IPS-18c (cell line): ENCODE measurements around the gene STAT5B.

Source experiments
- H3K4me3 ChIP-seq: 2 replicates; pipeline ENCODE4 v1.7.0; 2013; ENCODE audit warnings: low read depth, mild to moderate bottlenecking, low read length, moderate library complexity; ENCODE audit not compliant: insufficient read depth
- H3K9me3 ChIP-seq: one replicate; pipeline ENCODE4 v1.6.1; 2013; ENCODE audit warnings: mild to moderate bottlenecking, low read length, moderate library complexity; ENCODE audit not compliant: control insufficient read depth, insufficient read depth

The STAT5B gene

DNA sequence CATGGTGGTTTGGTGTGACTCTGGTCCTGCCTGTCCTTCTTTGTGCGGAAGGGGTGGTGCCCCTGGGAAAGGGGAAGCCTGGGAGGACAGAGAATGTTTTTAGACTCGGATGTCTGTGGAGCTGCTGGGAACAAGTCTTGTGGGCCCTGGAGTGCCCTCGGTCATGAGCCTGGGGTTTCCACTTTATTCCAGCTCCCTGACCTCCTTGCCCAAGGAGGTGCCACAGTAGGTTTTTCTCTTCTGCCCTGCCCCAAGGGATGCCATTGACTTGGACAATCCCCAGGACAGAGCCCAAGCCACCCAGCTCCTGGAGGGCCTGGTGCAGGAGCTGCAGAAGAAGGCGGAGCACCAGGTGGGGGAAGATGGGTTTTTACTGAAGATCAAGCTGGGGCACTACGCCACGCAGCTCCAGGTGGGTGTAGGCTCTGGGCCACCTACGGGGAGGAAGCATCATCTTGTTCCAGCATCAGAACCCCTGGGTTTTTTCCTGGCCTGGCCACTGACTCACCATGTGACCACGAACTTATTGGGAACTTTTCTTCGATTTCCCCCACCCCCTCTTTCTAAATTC lies 13.5 kb upstream of the STAT5B start:
- H3K4me3 ChIP-seq: no peak overlapping the region

DNA sequence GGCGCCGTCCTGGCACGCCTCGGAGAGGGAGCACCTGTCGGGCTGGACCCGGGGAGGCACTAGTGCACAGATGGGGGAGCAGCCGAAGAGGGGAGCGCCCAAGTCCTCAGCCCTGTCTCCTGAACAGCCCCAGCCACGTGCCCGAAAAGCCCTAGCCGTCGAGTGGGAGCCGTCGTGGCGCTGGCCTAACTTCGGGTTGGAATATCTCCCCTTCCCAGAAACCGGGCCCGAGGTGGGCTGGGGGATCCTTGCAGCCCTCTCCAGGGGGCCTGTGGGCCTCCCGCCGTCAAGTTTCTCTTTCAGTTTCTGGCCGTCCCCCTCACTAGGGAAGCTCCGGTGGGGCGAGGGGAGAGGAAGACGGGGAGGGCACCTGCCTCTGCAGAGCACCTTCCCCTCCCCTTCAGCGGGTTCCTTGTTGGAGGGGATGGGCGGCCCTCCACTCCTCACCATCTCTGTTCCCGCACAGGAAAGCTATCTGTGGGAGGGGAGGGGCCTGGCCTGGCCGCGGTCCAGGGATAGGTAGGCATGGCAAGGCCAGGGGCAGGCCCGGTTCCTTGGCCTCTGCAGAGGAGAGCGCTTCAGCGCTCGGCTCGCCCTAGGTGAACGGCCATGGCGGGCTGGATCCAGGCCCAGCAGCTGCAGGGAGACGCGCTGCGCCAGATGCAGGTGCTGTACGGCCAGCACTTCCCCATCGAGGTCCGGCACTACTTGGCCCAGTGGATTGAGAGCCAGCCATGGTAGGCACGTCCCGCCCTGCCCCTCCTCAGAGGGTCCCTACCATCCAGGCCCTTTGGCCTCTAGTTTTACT lies 12.8 kb upstream of the STAT5B start:
- H3K9me3 ChIP-seq: no peaks in the 10 kb centered on the region
- peak overlapping the region; percentile 63; the same call in 1 of the 2 replicates for H3K4me3 ChIP-seq

More for the DNA sequence above, 13.5 kb upstream of the STAT5B start:
- H3K9me3 ChIP-seq: no peaks in the 10 kb centered on the region

DNA sequence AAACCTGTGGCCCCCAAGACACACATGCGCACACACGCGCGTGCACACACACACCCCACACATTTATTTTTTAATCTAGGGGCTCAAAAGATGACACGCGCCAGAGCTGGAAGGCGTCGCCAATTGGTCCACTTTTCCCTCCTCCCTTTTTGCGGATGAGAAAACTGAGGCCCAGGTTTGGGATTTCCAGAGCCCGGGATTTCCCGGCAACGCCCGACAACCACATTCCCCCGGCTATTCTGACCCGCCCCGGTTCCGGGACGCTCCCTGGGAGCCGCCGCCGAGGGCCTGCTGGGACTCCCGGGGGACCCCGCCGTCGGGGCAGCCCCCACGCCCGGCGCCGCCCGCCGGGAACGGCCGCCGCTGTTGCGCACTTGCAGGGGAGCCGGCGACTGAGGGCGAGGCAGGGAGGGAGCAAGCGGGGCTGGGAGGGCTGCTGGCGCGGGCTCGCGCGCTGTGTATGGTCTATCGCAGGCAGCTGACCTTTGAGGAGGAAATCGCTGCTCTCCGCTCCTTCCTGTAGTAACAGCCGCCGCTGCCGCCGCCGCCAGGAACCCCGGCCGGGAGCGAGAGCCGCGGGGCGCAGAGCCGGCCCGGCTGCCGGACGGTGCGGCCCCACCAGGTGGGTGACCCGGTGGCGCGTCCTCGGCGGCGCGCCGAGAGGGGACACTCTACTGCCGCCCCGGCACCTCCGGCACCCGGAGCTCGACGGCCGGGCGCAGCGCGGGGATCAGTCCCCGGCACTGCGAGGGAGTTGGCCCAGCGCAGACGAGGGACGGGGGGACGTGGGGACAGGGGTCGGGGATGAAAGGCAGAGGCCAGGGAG lies 12.0 kb upstream of the STAT5B start, which contains the start of gene STAT5A:
STAT5A (plus strand) TSS at position 522 of the 826 bp plus-strand sequence. CDS start 914 bp downstream, outside the sequence.
- peak within 1 kb of the TSS; percentile 63 for H3K4me3 ChIP-seq
- H3K9me3 ChIP-seq: no peaks in the 10 kb centered on the region

DNA sequence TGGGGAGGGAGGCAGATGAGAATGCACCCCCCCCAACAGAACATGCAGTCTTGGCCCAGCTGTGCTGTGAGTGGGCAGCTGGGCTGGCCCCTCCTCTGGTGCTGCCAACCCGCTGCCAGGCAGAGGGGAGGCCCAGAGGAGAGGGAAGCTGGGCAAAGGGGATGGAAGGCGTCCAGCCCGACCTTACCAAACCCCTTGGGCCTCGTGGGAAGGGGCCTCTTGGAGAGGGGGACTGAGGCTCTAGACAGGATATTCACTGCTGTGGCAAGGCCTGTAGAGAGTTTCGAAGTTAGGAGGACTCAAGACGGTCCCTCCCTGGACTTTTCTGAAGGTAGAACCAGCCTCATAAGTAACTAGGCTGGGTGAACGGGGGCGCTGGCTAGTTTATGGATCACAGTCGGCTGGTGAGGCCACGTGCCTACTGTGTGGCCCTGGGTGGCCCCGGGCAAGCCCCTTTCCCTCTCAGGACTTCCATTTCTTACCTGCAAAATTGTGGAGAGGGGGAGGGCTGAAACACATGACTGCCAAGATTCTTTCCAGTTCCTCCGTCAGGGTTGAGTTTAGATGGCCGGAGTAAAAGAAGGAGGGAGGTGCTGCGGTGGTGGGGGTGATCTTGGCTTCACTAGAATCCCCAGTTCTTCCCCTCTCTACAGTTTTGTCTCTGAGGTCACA lies 11.2 kb upstream of the STAT5B start:
- Histone ChIP-seq H3K9me3 (no peaks in the 10 kb centered on the region), H3K4me3 (no peak overlapping the region; the same call in 1 of the 2 replicates)

DNA sequence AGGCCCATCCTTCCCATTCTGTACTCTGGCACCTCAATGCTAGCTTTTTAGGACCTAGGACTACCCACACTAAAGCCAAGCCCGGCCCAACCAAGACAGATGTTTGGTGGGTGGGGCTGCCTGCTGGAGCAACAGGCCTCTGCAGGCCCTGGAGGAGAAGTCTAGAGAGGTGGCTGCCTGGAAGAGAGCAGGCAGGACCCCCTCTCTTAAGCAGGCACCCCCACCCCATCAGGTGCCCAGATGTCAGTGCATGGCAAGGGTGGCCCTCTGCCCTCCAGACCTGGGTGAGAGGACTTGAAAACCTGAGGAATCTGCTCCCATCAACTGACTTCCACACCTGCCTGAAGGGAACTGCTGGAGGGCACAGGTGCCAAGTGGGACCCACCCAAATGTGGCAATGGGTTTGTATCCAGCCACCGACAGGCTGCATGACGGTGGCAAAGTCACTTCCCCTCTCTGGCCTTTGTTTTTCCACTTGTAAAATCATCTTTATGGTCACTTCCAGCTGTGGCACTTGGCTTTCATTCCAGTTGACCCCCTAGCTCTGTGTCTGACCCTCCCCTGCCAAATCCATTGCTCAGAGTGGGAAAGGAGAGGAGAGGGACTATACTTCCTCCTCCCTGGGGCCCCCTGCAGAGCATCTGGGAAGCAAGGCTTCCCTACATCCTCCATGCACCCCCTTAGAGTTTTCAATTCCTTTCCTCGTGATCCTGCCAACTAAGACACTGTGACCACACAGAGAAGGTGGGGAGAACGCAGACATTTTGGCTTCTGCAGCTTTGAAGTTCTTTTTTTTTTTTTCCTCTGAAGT lies 10.4 kb upstream of the STAT5B start:
- Histone ChIP-seq H3K9me3 (no peaks in the 10 kb centered on the region), H3K4me3 (no peak overlapping the region)

DNA sequence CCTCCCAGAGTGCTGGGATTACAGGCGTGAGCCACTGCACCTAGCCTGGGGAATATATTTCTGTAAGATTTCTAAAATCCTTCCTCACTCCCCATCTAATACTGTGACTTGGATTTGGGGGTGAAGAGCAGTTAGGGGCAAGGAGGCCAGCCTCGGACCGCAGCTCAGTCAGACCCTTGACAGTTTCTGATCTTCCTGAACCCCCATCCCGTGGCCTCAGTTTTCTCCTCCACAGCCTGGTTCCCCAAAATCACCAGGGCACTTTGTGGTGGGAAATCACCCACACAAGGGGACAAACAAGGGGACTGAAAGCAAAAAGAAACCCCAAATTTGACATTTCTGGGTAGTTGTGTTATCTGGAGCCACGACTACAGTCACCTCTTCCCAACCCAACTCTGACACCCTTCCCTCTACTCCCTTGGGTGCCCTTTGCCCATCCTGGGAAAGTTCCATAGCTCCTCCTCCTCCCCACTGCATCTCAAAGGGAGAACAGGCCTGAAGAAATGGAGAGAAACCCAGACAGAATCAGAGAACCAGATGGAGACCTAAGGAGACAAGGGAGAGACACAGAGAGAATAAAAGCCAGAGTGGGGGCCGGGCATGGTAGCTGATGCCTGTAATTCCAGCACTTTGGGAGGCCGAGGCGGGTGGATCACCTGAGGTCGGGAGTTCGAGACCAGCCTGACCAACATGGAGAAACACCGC lies 9.3 kb upstream of the STAT5B start:
- Histone ChIP-seq H3K9me3 (no peaks in the 10 kb centered on the region), H3K4me3 (no peak overlapping the region)

DNA sequence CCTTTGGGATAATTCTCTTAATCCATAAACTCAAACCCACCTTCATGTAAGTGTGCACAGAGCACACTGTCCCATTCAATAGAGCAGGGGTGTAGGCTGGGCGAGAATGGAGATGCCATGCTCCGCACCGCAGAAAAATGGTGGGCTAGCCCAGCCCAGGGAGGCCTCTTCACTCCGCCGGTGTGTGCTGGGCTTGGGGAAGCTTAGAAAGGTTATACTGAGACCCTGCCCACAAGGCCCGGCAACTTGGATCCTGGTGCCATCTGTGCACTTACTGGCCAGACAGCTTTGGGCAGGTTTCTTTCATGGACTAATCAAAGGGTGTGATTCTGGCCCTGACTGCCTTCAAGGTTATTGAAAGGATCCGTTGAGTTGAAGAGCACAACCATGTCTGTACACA lies 8.4 kb upstream of the STAT5B start:
- H3K4me3 ChIP-seq: no peak overlapping the region
- H3K9me3 ChIP-seq: no peaks in the 10 kb centered on the region

DNA sequence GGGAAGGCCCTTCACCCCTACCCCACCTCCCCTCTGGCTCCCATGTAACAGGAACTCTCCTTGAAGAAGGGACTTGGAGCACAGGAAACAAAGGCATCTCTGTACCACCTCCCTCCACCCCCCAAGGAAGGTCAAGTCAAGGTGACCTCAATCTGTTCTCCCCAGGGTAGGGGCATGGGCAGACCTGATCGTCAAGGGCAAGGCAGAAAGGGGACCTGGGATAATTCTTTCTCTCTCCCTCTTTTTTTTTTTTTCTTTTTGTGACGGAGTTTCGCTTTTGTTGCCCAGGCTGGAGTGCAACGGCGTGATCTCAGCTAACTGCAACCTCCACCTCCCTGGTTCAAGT lies 7.8 kb upstream of the STAT5B start:
- Histone ChIP-seq H3K4me3 (no peak overlapping the region), H3K9me3 (no peaks in the 10 kb centered on the region)

DNA sequence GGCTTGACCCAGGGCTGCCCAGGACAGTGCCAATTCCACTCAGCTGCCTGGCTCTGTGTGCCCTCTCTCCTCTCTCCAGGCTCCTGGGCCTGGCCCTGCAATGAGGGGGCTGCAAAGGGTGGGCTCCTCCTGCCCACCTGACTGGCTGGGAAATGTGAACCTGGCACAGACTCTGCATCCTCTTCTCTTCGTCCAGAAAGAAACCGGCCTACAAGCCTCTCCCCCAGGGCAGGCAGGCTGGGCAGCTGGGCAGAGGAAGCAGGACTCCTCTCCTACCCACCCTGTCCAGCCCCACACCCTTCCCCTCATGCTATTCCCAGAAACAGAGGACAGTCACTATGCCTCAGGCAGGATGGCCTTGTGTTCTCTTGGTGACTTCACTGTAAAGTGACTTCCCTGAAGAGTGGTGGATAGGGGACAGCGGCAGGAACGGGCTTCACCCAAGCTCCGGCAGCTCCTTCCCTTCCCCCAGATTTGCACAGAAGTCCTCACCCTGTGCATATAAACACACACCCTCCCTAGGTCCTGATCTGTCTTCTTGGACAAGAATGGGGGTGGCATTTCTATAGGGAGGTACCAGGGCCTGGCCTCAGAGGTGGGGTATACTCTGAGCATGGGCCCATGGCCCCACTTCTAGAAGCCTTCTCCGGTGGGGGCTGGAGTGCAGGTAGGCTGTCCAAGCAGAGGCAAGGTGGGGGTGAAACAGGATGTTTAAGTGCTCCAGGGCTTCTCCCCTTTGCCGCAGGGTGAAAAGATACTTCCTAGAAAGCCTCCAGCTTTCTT lies 7.2 kb upstream of the STAT5B start:
- no peak overlapping the region for H3K4me3 ChIP-seq
- H3K9me3 ChIP-seq: no peaks in the 10 kb centered on the region

DNA sequence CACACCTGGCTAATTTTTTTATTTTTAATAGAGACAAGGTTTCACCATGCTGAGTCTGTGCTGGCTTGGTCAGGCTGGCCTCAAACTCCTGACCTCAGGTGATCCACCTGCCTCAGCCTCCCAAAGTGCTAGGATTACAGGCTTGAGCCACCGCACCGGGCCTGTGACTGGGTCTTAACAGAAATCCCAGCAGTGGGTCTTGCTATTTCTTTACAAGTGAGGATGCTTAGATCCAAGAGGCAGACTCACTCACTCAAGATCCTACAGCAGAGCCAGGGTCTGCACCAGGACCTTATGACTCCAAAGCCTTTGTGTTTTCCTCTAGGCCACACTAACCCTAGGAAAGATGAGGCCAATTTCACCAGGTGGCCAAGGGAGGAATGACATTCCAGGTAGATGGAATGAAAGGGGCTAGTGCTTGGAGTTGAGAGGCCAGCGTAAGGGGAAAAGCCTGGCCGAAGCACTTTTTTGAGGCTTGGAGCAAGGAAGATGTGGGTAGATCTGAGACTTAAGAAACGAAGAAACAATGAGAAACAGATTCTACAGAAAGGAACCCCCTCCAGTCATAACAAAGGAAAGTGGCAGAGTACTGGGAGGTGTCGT lies 6.4 kb upstream of the STAT5B start:
- no peaks in the 10 kb centered on the region for H3K9me3 ChIP-seq
- H3K4me3 ChIP-seq: no peak overlapping the region

DNA sequence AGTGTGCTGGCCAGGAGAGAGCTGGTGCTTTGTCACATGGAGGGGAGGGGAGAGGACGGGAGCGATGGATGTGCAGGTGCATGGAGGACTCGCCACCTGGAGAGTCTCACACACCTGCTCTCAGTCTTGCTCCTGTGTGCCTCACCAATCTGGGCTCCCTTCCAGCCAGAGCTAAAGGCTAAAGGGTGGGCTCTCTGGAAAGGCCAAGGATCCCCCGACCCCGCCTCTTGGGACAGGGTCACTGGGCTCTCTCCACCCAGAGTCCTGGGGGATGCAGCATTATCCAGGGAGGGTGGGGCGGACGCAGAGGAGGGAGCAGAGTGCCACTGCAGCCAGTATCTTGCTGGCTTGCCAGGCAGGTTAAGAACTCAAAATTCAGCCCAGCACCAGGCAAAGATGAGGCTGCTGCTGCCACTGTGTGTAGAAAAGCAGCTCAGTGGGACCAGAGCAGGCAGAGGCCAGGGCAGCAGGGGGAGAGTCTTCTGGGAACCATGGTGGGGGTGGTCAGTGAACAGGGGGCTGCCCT lies 5.4 kb upstream of the STAT5B start:
- H3K9me3 ChIP-seq: no peaks in the 10 kb centered on the region

DNA sequence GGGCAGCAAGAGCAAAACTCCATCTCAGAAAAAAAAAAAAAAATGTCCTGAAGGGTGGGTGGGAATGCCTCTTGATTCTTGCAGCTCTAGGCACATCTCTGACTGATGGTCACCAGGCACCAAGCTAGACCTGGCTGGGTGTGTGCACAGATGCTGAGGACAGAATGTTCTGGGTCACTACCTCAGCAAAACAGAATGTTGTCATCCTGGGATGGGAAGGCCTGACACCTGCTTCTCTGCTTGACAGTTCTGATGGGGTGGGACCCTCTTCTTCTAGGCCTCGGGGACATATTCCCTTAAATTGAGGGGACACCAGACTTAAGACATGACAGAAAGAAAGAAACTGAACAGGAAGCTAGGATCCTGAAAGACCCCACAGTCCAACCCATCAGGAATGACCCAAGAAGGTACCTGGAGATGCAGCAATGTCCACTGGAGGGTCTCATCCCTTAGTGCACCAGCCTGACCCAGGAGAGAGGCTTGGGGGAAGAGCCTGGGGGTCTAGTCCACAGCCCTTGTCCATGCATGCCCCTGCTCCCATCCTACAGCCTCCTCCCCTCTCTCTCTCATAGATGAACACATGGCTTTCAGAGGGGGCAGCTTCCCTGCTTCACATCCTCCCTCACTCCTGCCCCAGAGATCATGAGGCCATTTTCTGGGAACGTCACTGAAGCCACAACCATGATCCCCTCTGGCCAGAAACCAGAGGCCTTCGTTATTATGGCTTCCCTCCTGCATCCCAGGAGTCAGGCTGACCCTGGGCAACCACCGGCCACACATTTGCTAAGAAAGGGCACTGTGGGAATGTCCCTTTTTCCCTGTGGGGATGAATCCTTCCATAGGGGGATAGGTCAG lies 3.8 kb upstream of the STAT5B start:
- Histone ChIP-seq H3K9me3 (peaks cover 2% of the 10 kb centered on the region), H3K4me3 (no peak overlapping the region)

More for the DNA sequence above, 5.4 kb upstream of the STAT5B start:
- H3K4me3 ChIP-seq: no peak overlapping the region

DNA sequence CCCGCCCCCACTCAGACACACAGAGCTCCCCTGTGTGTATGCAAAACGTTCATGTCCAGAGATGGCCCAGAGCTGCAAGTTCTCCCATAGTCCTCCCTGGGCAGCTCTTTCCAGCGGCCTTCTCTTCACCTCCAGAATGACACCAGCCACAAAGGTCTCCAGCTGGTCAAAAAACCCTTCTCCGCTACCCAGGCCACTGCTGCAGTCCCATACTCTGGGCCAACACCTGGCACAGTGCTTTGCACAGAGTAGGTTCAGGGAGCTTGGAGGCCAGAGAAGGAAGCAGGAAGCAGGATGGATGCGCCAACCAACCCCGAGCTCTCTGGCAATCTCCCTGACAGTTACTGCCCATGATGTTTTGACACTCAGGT lies 1.1 kb upstream of the STAT5B start:
- Histone ChIP-seq H3K9me3 (peaks cover 2% of the 10 kb centered on the region), H3K4me3 (peak overlapping the region; percentile 77; the same call in 1 of the 2 replicates)

DNA sequence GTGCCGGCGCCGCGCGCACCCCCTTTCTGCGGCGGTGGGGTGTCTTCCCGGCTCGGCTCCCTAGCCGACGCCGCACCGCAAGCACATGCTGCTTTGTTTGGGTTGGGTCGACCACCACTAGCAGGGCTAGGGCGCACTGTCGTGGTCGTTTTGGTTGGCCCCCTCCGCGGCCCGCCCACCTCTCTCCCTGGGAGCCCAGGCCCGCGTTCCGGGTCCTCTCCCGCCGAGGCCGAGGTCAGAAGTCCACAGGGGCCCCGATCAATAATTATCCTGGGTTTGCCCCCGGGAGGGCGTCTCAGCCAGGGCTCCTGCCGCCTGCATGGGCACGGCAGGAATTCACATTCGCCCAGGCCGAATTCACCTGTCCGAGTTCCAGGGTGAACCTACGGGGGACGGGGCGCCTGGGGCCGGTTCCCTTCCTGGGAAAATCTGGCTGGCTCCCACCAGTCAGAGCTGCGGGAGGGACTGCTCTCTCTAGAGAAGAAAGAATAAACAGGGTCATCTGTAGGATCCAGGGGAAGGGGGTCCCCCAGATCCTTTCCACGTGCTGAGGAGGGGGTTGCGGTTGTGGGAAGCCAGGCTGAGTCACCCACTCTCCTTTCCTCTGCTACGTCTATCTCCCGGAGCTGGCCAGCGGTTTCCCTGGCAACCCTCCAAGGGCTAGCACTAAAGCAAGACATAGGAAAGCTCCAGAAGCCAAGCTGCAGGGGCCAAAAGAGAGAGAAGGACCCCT lies 584 bp upstream of the STAT5B start:
- Histone ChIP-seq H3K9me3 (peaks cover 2% of the 10 kb centered on the region), H3K4me3 (peak overlapping the region; percentile 77)
